HFF-Myc (cell line): ENCODE measurements around the gene RAB26.

ENCODE experiments used
- DNase-seq: peaks from one replicate; pipeline ENCODE4 v3.0.0-alpha.2; 2011; ENCODE audit warnings: low read depth; ENCODE audit errors: extremely low read depth
- H3K4me3 ChIP-seq: replicated peaks from 2 replicates; pipeline ENCODE4 v1.5.1; 2011; ENCODE audit warnings: low read depth, mild to moderate bottlenecking, control low read depth, low read length
- CTCF ChIP-seq: IDR thresholded peaks from 2 replicates; pipeline ENCODE4 v1.5.1; 2012; ENCODE audit warnings: mild to moderate bottlenecking, low read depth, low read length, control low read depth; ENCODE audit errors: missing control alignments

The RAB26 gene

GRCh38 chr16:2179107-2179501 lies 30.7 kb downstream of the RAB26 start:
- no peak overlapping the region for H3K4me3 ChIP-seq
- no peak for TF ChIP-seq CTCF
- no peak for DNase-seq

GRCh38 chr16:2179576-2179975 lies 31.2 kb downstream of the RAB26 start:
- no peak for TF ChIP-seq CTCF
- H3K4me3 ChIP-seq = no peak overlapping the region
- no peak for DNase-seq

GRCh38 chr16:2180461-2180860 lies 32.0 kb downstream of the RAB26 start:
- H3K4me3 ChIP-seq = no peak overlapping the region
- DNase-seq = no peak
- TF ChIP-seq CTCF = no peak

GRCh38 chr16:2180962-2181923 lies 32.8 kb downstream of the RAB26 start:
- no peak for DNase-seq
- no peak for TF ChIP-seq CTCF
- no peak overlapping the region for H3K4me3 ChIP-seq

GRCh38 chr16:2181952-2182351 lies 33.5 kb downstream of the RAB26 start:
- no peak for DNase-seq
- no peak overlapping the region for H3K4me3 ChIP-seq
- TF ChIP-seq CTCF = no peak

GRCh38 chr16:2183671-2184070 lies 35.2 kb downstream of the RAB26 start:
- no peak for DNase-seq
- no peak for TF ChIP-seq CTCF
- H3K4me3 ChIP-seq = no peak overlapping the region
